SK-N-SH (cell line): ENCODE data around the gene GSTO2.

Experiments used
- CTCF ChIP-seq: fragments of 200-600 bp; sonication (generic); IDR thresholded peaks from 2 replicates; pipeline ENCODE4 v1.6.1; 2017; ENCODE audit warnings: antibody characterized with exemption, mild to moderate bottlenecking, moderate library complexity
- ELF1 ChIP-seq: IDR thresholded peaks from 2 replicates; pipeline ENCODE4 v1.4.0; 2012
- EP300 ChIP-seq, 2 experiments: IDR thresholded peaks; 2 replicates each; pipeline versions ENCODE4 v1.4.0 to v1.6.1; 2012; ENCODE audit warnings: borderline replicate concordance in 1 of 2, low read depth in 1 of 2, low read length in 1 of 2
- FOXJ3 ChIP-seq: sonication (generic); formaldehyde crosslinking; IDR thresholded peaks from 2 replicates; pipeline ENCODE4 v1.5.1; 2020; ENCODE audit warnings: mild to moderate bottlenecking, missing genetic modification reagents
- GATA2 ChIP-seq: sonication (generic); formaldehyde crosslinking; IDR thresholded peaks from 2 replicates; pipeline ENCODE4 v1.5.0; 2020; ENCODE audit warnings: mild to moderate bottlenecking, missing genetic modification reagents
- JUND ChIP-seq: IDR thresholded peaks from 2 replicates; pipeline ENCODE4 v1.4.0; 2012
- NFIC ChIP-seq: IDR thresholded peaks from 2 replicates; pipeline ENCODE4 v1.4.0; 2012; ENCODE audit warnings: borderline replicate concordance
- POLR2AphosphoS5 ChIP-seq: IDR thresholded peaks from 2 replicates; pipeline ENCODE4 v1.6.1; 2012; ENCODE audit warnings: low read depth, low read length
- REST ChIP-seq: IDR thresholded peaks from 2 replicates; pipeline ENCODE4 v1.6.1; 2012; ENCODE audit warnings: mild to moderate bottlenecking, low read depth, low read length, moderate library complexity
- RFX5 ChIP-seq: IDR thresholded peaks from 2 replicates; pipeline ENCODE4 v1.6.1; 2012; ENCODE audit warnings: mild to moderate bottlenecking, improper control_type of control experiment, low read length
- TAF1 ChIP-seq: IDR thresholded peaks from 2 replicates; pipeline ENCODE4 v1.6.1; 2012; ENCODE audit warnings: low read depth, mild to moderate bottlenecking, low read length, moderate library complexity, borderline replicate concordance
- TCF12 ChIP-seq: IDR thresholded peaks from 2 replicates; pipeline ENCODE4 v1.4.0; 2012
- YY1 ChIP-seq: IDR thresholded peaks from 2 replicates; pipeline ENCODE4 v1.4.0; 2012; ENCODE audit warnings: low read depth, mild to moderate bottlenecking

DNA sequence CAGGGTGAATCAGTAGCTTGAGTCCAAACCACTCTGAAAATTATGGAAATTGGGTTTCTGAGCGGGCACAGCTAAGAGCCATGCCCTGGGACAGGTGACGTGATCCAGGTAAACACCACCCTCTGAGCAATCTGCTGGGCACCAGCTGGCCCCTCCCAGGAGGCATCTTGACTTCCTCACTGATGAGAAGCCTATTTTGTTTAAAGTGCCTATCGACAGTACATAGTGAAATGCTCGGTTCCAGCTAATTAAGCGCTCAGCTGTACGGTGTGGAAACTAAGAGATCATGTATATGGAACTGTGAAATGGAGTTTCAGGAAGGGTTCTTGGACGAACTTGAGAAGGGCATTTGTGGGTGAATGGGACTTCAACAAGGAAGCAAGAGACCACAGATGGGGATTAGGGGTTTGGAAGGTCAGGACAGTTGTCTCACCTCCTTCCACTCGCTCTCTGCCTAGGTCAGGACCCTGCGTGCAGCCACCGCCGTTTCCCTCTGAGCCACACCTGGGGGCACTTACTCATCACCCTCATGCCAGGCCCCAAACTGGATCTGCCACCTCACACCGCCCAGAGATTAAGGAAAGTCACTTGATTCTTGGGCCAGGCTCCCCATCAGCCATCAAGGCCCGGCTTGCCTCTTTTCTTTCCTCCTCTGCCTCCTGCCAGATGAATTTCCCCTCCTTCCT lies 66.1 kb downstream of the GSTO2 start:
- no peak for TF ChIP-seq TAF1
- no peak for TF ChIP-seq RFX5
- no peak for TF ChIP-seq ELF1
- TF ChIP-seq CTCF = no peak
- TF ChIP-seq GATA2 (CRISPR knock-in tag) = no peak
- TF ChIP-seq FOXJ3 (CRISPR knock-in tag) = no peak
- TF ChIP-seq YY1 = no peak
- no peak for TF ChIP-seq REST
- TF ChIP-seq EP300 (IDR thresholded peaks at IDR 0.05; ENCODE audit: borderline replicate concordance in 1 of 2, low read depth in 1 of 2, low read length in 1 of 2) = no peak
- no peak for TF ChIP-seq NFIC
- no peak for TF ChIP-seq JUND
- no peak for TF ChIP-seq POLR2AphosphoS5
- no peak for TF ChIP-seq TCF12
